GM04503 (cell line): ENCODE measurements around the gene ADARB2.

Experiments
- DNase-seq: peaks from one replicate; pipeline ENCODE4 v3.0.0-alpha.2; 2012; ENCODE audit warnings: low read depth

The ADARB2 gene

DNA sequence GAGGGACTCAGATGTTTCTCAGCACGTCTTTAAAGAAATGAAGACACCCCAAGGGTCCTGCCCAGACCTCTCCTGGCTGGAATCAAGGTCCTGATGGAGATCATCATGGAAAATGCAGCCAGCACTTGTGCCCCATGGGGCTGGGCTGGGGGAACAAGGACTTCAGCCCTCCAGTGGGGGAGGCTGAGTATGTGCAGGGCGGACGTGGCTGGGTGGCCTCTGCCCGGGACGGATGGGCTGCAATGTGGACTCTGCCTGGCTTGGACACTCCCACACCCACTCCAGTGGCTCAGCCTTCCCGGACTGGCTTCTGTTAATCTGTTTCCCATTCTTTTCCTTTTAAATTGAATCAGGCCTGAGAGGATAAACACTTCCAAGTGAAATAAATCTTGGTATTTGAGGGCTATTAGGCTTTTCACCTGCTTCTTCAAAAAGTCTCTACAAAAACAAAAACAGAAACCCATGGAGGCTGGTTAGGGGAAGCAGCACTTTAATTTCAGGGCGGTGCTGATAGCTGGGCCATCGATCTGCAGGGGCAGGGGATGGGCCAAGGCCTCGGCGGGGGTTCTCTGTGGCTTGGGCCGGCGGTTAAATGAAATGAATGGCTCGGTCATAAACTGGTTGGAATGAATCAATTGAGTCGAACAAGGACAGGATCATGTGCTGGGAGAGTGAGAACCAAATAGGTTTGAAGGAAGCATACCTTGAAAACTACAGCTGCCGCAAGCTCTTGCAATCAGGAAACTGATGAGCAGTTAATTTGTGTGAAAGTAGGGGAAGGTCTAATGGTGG lies 51.4 kb downstream of the ADARB2 start:
- no peak for DNase-seq

GRCh38 chr10:1684991-1685390 lies 52.3 kb downstream of the ADARB2 start:
- no peak for DNase-seq

- no peak for DNase-seq
Observed at GRCh38 chr10:1683649-1684048, 53.7 kb downstream of the ADARB2 start.

GRCh38 chr10:1679821-1680650 lies 57.3 kb downstream of the ADARB2 start:
- DNase-seq, result no peak

- DNase-seq, result no peak
Observed at GRCh38 chr10:1678084-1678483, 59.2 kb downstream of the ADARB2 start.

DNA sequence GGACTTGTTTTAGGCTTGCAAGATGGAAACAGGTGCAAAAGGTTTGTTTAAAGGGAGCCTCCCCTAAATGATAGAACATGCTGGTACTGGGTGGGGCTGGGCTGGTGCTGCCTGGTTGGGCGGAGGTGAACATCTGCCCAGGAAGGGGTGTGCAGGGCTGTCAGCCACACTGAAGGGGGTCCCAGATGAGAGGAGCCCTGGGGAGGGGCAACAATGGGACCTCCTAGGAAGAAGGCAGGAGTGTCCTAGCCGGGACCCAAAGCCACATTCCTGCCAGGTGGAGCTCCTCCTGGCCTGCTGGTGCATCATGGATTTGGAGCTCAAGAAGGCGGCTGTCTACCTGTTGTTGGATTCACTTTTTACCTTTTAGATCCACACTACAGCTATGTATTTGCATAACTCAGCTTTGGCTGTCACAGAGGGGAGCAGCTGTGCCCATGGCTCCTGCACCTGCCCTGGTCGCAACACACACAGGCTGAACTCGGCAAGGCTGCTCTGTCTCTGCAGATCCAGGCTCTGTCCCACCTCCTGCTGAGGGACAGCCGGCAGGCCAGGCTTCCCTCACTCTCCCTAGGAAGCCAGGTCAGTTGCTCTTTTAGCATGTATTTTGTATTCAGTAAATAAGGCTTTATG lies 59.9 kb downstream of the ADARB2 start:
- DNase-seq, result no peak

DNA sequence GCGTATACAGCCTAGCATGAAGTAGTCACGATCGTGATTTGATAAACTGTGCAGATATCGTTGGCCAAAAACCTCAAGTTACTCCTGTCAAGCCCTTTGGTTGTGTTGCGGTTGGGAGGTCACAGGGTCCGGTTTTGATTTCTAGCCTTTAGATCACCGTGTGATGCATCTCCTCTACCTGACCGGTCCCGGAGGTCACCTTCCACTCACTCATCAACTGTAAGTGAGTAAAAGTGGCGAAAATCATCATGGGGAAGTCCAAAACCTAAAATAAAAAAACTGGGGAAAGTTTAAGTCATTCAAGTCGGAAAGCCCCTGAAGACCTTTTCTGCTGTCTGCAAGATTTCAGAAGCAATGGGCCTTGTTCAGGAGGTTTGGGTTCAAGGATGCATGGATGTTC lies 62.8 kb downstream of the ADARB2 start:
- no peak for DNase-seq

DNA sequence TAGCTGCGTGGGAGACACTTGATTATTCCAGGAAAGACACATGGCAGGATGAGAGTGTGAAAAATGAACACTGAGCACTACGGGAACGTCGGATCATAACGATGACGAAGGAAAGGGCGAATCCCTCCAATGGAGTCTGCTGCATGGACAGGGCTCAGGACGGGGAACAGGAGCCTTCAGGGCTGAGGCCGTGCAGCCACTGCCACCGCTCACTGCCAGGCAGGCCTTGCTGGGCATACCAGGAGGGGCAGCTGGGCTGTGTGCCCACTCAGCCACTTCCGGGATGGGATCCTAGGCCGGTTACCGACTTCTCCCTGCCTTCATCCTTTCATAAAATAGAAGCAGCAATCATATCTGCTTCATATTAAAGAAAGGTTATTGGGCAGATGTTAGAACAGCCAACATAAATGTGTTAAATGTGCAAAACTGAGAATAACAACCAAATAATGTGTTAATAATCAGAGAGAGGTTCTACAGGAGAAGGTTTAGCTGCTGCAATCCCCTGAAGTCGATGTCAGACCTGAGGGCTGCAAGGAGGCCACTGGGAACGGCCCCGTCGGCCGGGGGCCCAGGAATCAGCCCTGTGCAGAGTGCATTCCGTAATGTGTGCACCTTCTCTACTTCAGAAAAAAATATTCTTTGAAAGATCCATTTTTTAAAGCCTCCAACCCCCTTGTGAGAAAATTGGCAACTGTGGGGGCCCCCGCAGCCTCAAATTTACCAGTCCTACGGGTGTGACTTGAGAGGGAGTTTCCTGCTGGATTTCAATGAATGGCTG lies 63.6 kb downstream of the ADARB2 start:
- DNase-seq, result no peak

- DNase-seq, result no peak
Observed at GRCh38 chr10:1672001-1672781, 65.1 kb downstream of the ADARB2 start.

- no peak for DNase-seq
Observed at GRCh38 chr10:1671366-1672000, 65.8 kb downstream of the ADARB2 start.

- DNase-seq, result no peak
Observed at GRCh38 chr10:1670541-1671365, 66.6 kb downstream of the ADARB2 start.

- no peak for DNase-seq
Observed at GRCh38 chr10:1669433-1669832, 67.9 kb downstream of the ADARB2 start.

GRCh38 chr10:1668399-1668798 lies 68.9 kb downstream of the ADARB2 start:
- no peak for DNase-seq

DNA sequence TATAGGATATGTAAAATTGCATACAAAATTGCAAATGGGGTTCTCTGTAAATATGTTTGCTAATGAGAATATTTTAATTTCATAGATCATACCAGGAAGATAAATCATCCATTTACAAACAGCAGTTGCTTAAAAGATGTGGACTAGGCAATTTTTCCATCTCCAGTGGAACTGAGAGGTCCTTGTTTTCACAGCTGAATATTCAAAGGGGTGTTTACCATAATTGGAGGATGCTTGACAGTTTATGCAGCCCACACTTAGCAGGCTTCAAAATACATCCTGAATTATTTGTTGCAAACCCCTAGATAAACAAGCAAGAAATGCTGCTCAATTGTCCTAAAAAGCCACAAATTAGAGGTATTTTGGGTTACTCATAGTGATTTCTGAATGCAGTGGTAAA lies 69.9 kb downstream of the ADARB2 start:
- DNase-seq, result no peak

- DNase-seq, result no peak
Observed at GRCh38 chr10:1666147-1666546, 71.2 kb downstream of the ADARB2 start.

- no peak for DNase-seq
Observed at GRCh38 chr10:1665681-1666080, 71.6 kb downstream of the ADARB2 start.

- DNase-seq, result no peak
Observed at GRCh38 chr10:1665021-1665661, 72.2 kb downstream of the ADARB2 start.

DNA sequence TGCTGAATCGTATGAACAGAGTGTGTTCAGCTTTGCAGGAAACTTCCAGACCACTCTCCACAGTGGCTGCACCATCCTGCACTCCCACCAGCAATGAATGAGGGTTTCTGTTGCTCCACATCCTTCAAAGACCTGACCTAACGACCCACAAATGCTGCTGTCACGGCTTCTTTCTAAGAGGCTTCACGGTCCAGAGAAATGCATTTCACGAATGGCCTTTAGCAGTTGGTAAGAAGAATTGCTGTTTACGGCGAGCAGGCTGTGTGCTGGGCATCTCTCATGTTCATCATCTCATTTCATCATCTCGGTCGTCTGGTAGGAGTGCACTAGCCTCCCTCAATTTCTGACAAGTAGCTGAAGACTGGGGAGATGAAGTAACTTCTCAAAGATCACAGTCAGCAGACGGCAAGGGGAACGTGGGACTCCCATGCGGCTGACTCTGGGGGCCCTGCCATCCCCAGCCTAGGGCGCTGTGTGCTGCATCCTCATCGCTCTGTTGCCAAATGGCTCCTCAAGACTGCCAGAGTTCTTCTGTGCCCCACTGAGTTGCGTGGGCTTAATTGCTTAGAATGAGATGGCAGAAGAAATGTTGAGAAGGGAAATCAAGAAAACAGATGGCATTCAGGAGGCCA lies 72.9 kb downstream of the ADARB2 start:
- no peak for DNase-seq

- DNase-seq, result no peak
Observed at GRCh38 chr10:1663226-1663625, 74.1 kb downstream of the ADARB2 start.
